Effector CD4-positive, alpha-beta T cell (primary cell): ENCODE data around the gene BIRC7.

Source experiments
- DNase-seq: peaks from one replicate; pipeline ENCODE4 v3.0.0-alpha.2; 2020

Gene BIRC7

DNA sequence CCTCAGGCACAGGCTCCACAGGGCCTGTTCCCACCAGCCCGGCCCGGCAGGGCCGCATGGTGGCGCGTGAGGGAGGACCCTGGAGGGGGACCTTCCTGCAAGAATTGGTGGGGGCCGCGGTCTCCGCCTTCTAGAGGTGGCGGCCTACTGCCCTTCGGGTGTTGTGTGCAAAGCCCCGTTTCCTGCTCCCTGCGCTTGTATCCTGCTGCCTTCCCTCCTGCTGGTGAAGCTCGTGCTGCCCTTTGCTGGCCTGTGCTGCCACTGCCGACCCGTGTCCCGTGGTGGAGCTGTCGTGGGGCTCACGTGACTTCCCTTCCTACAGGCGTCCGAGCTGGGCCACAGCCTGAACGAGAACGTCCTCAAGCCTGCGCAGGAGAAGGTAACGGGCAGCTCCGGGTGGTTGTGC, 48.8 kb downstream of the BIRC7 start:
- DNase-seq: no peak

DNA sequence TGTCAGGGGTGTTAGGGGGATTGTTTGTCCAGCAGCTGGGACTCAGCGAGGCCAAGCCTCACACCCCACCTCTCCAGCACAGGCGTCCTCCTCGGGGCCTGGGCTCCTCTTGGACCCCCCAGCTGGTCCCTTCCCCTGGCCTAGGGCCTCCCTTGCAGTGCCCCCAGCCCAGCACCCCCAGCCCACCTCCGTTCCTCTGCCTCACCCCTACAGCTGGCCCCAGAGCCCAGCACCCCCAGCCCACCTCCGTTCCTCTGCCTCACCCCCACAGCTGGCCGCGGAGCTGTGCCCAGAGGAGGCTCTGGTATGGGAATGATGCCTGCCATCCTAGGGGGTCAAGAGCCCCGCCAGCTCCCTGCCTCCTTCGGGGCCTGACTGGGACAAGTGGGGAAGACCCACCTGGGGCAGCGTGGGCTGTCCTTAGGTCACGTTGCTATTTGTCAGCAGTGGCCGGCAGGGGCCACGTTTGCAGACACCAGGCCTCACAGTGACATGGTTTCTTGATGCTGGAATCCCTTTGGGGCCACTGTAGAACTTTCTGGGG, 49.3 kb downstream of the BIRC7 start:
- no peak for DNase-seq

DNA sequence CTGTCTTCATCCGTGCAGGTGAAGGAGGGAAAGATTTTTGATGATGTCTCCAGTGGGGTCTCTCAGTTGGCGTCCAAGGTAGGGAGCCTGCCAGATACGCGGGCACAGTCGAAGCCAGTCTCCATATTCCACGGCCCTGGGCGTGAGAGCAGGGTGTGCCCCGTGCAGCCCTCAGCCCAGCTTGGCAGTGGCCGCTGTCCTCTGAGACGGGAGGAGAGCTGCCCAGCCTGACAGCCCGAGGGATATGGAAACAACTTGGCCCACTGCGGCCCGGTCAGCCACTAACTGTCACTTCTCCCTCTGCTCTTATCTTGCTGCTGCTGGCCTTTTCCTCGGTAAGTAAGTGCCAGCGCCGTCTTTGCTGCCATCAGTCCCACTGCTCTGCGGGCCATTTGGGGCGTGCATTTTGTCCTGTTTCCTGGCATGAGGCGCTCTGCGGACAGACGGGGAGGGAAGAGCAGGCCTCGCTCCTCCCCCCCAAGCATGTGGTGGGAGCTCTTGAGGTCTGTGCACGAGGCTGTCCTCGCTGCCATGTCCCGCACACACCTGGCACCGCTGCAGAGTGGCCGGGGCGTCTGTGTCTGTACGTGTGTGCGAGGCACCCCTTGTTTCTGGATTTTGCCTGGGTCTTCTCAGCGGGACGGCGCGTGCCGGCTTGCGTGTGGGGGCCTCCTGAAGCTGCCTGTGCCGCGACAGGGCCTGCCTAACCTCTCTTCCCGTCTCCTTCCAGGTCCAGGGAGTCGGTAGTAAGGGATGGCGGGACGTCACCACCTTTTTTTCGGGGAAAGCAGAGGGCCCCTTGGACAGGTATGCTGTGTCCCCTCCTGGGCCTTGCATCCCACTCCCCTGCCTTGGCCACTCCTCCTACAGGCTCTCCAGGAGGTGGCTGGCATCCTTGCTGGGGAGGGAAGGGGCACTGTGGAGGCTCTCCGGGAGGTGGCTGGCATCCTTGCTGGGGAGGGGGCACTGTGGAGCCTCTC, 50.2 kb downstream of the BIRC7 start:
- no peak for DNase-seq

DNA sequence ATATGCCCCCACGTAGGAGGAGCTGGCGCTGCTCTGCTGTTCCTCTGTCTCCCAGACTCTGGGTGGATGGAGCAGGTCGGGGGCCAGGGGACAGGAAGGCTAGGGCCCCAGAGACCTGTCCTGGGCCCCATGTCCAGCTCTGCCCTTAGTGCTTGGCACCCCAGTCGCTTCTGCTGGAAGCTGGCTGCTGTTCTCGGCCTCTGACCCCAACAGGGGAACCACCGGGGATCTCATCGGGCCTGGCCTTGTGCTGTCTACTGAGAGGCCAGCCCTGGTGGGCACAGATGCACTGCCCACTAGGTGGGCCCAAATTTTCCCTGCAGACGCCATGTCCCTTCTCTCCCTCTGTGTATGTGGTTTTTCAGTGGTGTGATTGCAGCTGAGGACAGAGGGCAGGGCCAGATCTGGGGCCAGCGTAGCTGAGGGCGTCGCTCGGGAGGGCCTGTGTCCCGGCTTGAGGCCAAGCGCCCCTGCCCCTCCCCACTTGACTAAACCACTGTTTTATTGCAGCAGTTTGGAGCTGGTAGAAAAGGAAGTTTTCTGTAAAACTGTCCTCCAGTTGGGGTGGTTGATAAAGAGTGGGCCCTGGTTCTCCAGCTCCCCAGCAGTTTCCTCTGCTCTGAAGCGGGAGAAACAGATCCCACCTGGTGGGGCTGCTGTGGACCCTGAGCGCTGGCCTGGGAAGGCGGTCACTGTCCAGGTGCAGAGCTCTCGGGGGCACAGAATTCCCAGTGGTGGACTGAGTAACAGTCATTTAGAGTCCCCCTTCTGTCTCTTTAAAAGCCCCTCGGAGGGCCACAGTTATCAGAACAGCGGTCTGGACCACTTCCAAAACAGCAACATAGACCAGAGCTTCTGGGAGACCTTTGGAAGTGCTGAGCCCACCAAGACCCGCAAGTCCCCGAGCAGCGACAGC, 51.3 kb downstream of the BIRC7 start:
- no peak for DNase-seq

DNA sequence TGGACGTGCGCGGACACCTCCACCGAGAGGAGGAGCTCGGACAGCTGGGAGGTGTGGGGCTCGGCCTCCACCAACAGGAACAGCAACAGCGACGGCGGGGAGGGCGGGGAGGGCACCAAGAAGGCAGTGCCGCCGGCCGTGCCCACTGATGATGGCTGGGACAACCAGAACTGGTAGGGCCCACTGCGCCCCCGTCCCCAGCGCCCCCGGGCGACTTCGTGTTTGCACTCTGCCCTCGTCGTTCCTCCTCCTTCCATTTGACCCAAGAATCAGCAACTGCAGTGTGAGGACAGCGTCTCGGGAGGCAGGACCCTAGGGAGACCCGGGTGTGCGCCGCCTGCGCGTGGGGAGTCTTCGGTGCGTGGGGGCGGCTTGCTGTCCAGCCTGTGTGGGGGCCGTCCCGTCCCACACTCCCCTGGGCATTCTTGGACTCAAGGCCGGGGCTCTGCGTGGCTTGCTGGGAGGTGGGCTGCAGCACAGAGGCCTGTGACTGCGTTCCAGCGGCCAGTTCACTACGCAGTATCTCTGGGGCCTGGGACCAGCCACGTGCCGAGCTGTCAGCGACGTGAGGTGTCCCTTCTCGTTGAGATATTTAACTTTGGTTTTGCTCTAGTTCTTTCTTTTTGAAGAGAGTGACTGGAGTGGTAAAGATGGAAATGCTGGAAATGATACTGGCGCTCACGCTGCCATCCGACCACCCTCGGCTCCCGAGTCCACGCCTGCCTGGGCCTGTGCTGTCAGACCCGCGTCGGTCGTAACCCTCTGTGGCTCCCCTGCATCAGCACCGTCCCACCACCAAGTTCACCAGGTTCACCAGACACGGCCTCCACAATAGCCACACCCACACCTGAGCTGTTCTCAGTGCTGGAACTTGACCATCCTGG, 52.2 kb downstream of the BIRC7 start:
- no peak for DNase-seq

DNA sequence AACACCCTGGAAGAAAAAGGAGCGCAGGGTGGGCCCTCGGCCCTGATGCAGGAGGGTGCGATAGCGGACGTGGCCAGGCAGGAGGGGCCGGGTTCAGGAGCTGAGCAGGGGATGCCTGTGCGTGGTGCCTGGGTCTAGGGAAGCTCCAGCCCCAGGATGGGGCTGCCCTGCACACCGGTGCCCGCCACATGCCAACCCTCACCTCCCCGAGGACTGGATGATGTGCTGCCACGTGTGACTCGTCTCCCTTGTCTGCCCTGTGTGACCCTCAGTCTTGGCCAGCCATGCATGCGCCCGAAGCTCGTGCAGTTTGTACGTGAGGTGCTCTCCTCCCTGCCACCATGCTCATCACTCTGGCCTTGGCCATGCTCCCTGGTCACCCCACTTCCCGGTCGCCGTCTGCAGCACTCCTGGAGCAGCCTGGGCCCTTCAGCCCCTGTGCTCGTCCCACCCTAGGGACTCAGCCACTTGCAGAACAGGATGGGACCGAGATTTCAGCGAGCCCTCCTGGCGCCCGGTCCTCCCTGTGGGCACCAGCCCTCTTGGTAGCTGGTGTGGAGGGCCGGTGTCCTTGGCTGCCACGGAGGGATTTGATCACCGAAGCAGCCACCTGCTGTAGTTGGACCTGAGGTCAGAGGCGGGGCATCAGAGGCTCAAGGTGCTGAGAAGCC, 53.0 kb downstream of the BIRC7 start:
- DNase-seq: no peak

DNA sequence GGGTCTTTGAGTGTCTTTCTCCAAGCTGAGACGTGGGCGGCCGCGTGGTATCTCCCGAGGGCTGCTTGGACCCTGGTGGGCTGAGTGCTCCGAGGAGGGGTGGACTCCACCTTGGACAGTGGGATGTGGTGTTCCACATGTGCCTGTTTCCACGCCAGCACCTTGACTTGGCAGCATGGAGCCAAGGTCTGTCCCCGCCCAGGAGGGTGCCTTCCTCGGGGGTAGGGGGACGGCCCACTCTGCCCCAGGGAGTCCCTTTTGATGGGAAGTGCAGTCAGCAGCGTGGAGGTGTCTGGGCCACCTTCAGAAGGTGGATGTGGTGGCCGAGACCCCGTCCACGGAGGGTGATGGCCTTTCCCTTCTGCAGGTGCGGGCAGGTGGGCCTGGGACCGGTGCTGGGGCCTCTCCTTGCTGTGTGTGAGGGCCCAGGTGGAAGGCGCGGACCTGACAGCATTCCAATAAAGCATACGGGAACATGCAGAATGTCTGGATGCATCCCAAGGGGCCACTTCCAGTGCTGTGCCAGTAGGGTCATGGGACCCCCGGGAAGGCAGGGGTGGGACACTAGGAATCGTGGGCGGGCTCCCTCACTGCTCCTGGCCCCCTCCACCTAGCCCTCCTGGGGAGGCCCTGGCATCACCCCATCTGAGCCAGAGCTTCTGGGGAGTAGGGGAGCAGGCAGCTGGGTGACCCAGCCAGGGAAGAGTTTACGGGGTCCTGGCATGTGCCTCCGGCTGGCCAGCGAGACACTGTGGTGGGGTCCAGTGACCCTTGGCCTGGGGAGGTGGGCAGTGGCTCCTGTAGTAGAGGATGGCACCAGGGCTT, 53.8 kb downstream of the BIRC7 start:
- DNase-seq: no peak
